ACC112 (cell line): Measurements from ENCODE around the gene GPC1.

Source experiments
- H2AFZ ChIP-seq: fragments of 200-600 bp; sonication (generic); one replicate; pipeline ENCODE4 v1.6.0; 2017; ENCODE audit warnings: antibody characterized with exemption, low read length; ENCODE audit not compliant: unreplicated experiment
- H3K27ac ChIP-seq: fragments of 200-600 bp; sonication (generic); 2 replicates; pipeline ENCODE4 v1.5.1; 2014; ENCODE audit warnings: low read depth, mild to moderate bottlenecking, antibody characterized with exemption, low read length, moderate library complexity
- H3K27me3 ChIP-seq: fragments of 200-600 bp; sonication (generic); 2 replicates; pipeline ENCODE4 v1.6.1; 2014; ENCODE audit warnings: mild to moderate bottlenecking, antibody characterized with exemption, low read length, moderate library complexity, mixed read lengths; ENCODE audit not compliant: insufficient read depth
- H3K36me3 ChIP-seq: fragments of 200-600 bp; sonication (generic); 2 replicates; pipeline ENCODE4 v1.6.1; 2016; ENCODE audit warnings: mild to moderate bottlenecking, antibody characterized with exemption, low read length, moderate library complexity, mixed read lengths; ENCODE audit not compliant: insufficient read depth
- H3K4me1 ChIP-seq: fragments of 200-600 bp; sonication (generic); one replicate; pipeline ENCODE4 v1.6.1; 2016; ENCODE audit warnings: low read length, mixed read lengths; ENCODE audit not compliant: insufficient read depth, unreplicated experiment, control insufficient read depth
- H3K4me3 ChIP-seq: fragments of 200-600 bp; sonication (generic); 2 replicates; pipeline ENCODE4 v1.5.1; 2014; ENCODE audit warnings: mild to moderate bottlenecking, low read depth, low read length
- H3K79me2 ChIP-seq: fragments of 200-600 bp; sonication (generic); one replicate; pipeline ENCODE4 v1.6.0; 2016; ENCODE audit warnings: low read length; ENCODE audit not compliant: control insufficient read depth, unreplicated experiment, insufficient read depth

Gene GPC1

DNA sequence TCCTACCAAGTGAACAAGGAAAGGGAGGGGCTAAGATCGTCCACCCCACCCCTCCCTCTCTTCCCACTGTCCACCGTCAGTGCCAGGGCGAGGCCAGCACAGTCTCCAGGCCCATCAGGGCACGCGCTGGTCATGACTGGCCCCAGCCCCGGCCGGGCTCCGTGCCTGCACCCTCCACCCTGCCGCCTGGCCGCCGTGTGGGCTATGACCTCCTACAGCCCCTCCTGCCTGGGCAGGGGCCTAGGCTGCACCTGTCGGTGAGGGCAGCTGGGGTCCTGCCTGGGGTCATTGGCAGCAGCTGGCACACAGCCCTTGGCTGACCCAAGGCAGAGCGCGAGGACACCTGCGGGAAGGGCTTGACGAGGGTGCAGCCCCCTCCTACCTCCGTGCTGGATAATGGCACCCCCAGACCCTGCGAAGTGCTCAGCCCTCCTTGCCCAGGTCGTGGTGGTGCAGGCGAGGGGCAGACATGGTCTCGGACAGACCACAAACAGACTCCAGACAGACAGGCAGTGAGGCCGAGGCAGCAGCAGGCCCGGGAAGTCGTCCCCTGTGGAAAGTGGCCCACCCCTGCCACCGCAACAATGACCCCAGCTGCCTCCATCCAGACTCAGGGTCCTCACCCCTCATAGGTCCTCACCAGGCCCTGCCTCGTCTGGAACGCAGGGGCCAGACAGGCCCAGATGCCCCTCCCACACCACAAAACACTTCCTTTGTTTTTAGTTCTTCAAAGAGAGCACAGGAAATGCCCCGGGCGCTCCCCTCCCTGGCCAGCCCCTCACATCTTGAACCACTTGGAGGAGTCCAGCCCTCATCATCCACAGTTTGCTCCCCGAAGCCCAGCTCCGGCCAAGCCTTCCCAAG lies 43.1 kb upstream of the GPC1 start:
- H3K27me3 ChIP-seq, result no peaks in the 10 kb centered on the region
- no peaks in the 10 kb centered on the region for H3K79me2 ChIP-seq
- H3K4me1 ChIP-seq, result peaks cover 10% of the 10 kb centered on the region
- H3K36me3 ChIP-seq, result no peaks in the 10 kb centered on the region
- no peak overlapping the region for H3K4me3 ChIP-seq
- no peak overlapping the region for H2AFZ ChIP-seq
- H3K27ac ChIP-seq, result no peak overlapping the region

- Histone ChIP-seq H3K36me3 (no peaks in the 10 kb centered on the region), H3K27me3 (no peaks in the 10 kb centered on the region), H3K4me1 (peaks cover 3% of the 10 kb centered on the region), H3K79me2 (no peaks in the 10 kb centered on the region), H3K4me3 (no peak overlapping the region), H3K27ac (no peak overlapping the region), H2AFZ (no peak overlapping the region)
These were observed 42.3 kb upstream of the GPC1 start for GRCh38 chr2:240392948-240393830.

- Histone ChIP-seq H3K27me3 (no peaks in the 10 kb centered on the region), H3K27ac (no peak overlapping the region), H3K4me1 (no peaks in the 10 kb centered on the region), H3K79me2 (no peaks in the 10 kb centered on the region), H3K4me3 (no peak overlapping the region), H2AFZ (no peak overlapping the region), H3K36me3 (no peaks in the 10 kb centered on the region)
These were observed 41.5 kb upstream of the GPC1 start for GRCh38 chr2:240393831-240394410.

- H3K4me3 ChIP-seq, result no peak overlapping the region
- H3K79me2 ChIP-seq, result no peaks in the 10 kb centered on the region
- H3K27me3 ChIP-seq, result no peaks in the 10 kb centered on the region
- no peaks in the 10 kb centered on the region for H3K4me1 ChIP-seq
- H2AFZ ChIP-seq, result no peak overlapping the region
- no peak overlapping the region for H3K27ac ChIP-seq
- no peaks in the 10 kb centered on the region for H3K36me3 ChIP-seq
These were observed 40.9 kb upstream of the GPC1 start for GRCh38 chr2:240394549-240394948.

DNA sequence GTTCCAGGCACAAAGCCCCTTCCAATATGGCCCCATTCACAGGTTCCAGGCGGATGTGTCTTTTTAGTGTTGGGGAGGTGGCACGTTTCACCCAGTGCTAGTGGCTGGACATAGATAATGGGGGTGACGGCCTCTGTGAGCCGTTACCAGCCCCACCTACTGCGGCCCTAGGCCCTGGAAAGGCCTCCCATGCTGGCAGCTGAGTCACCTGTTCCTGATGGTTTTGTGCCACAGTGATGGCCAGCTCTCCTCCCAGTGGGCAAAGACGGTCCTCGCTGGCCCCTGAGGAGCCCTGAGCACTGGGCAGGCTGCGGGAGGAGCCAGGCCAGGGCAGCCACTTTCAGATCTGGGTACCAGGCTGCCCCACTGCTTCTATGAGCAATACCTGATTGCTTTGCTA lies 40.0 kb upstream of the GPC1 start:
- H3K79me2 ChIP-seq, result no peaks in the 10 kb centered on the region
- no peaks in the 10 kb centered on the region for H3K27me3 ChIP-seq
- H2AFZ ChIP-seq, result no peak overlapping the region
- H3K27ac ChIP-seq, result no peak overlapping the region
- no peak overlapping the region for H3K4me3 ChIP-seq
- no peaks in the 10 kb centered on the region for H3K4me1 ChIP-seq
- no peaks in the 10 kb centered on the region for H3K36me3 ChIP-seq

GRCh38 chr2:240395896-240396622 lies 39.4 kb upstream of the GPC1 start:
- H3K4me3 ChIP-seq, result no peak overlapping the region
- H3K79me2 ChIP-seq, result no peaks in the 10 kb centered on the region
- no peak overlapping the region for H3K27ac ChIP-seq
- no peaks in the 10 kb centered on the region for H3K36me3 ChIP-seq
- H3K27me3 ChIP-seq, result no peaks in the 10 kb centered on the region
- H2AFZ ChIP-seq, result no peak overlapping the region
- H3K4me1 ChIP-seq, result no peaks in the 10 kb centered on the region

GRCh38 chr2:240396623-240397541 lies 38.6 kb upstream of the GPC1 start:
- no peaks in the 10 kb centered on the region for H3K4me1 ChIP-seq
- no peaks in the 10 kb centered on the region for H3K79me2 ChIP-seq
- no peak overlapping the region for H2AFZ ChIP-seq
- H3K27me3 ChIP-seq, result no peaks in the 10 kb centered on the region
- no peak overlapping the region for H3K4me3 ChIP-seq
- no peak overlapping the region for H3K27ac ChIP-seq
- no peaks in the 10 kb centered on the region for H3K36me3 ChIP-seq

GRCh38 chr2:240397542-240397916 lies 37.9 kb upstream of the GPC1 start:
- Histone ChIP-seq H3K27ac (no peak overlapping the region), H3K36me3 (no peaks in the 10 kb centered on the region), H3K4me3 (no peak overlapping the region), H3K27me3 (no peaks in the 10 kb centered on the region), H3K4me1 (no peaks in the 10 kb centered on the region), H3K79me2 (no peaks in the 10 kb centered on the region), H2AFZ (no peak overlapping the region)

DNA sequence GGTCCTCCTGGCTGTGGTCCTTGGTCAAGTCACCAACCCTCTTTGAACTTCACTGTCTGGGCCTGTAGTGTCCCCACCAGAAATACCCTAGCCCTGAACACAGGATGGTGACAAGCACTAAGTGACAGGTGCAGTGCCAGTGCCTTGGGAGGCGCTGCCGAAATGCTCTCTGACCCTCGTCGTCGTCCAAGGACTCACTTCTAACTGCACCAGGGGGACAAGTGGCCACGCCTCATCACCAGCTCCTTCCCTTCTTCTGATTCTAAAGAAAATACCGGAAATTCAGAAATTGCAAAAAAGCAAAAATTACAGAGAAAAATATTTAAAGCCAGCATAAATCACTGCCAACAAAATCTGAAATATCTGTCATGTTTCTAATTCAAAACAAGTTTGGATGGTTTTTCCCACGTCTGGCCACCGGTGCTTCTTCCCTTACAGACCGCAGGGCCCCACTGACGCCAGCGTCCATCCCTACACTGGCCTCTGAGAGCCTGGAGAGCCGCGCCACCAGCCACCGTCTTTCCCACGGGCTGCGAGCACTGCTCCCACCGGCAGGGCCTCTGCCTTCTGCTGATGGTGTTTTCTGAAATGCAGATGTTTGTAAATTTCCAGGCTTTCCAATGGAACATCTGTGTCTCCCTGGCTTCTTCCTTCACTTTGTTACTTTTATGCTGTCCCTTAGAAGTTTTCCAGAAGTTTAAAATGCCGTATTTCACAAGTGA lies 37.4 kb upstream of the GPC1 start:
- no peaks in the 10 kb centered on the region for H3K79me2 ChIP-seq
- H3K27me3 ChIP-seq, result no peaks in the 10 kb centered on the region
- H3K27ac ChIP-seq, result no peak overlapping the region
- H3K4me3 ChIP-seq, result no peak overlapping the region
- H3K4me1 ChIP-seq, result no peaks in the 10 kb centered on the region
- H2AFZ ChIP-seq, result no peak overlapping the region
- no peaks in the 10 kb centered on the region for H3K36me3 ChIP-seq
